ENCODE results near the gene ADAM19.

The ADAM19 gene

GRCh38 chr5:157524887-157525286 is 50.7 kb downstream of the ADAM19 start:
- TF ChIP-seq CTCF (IDR thresholded peaks at IDR 0.05; ENCODE audit: borderline replicate concordance, extremely low read depth, low read length, poor library complexity, severe bottlenecking) (no peak), EZH2 (IDR thresholded peaks at IDR 0.05; ENCODE audit: borderline replicate concordance, low read depth, low read length, severe bottlenecking) (no peak)
- no peaks in the 10 kb centered on the region for H4K20me1 ChIP-seq (ENCODE audit: insufficient read depth, low read length)
- no peaks in the 10 kb centered on the region for H3K79me2 ChIP-seq (ENCODE audit: insufficient read depth, low read length)
- H3K9me3 ChIP-seq (ENCODE audit: insufficient read depth, low read length, severe bottlenecking): no peaks in the 10 kb centered on the region
- H3K9ac ChIP-seq (ENCODE audit: low read depth, low read length): no peak overlapping the region
- DNase-seq (no peak), ATAC-seq (ENCODE audit: insufficient read depth, low read depth) (no peak)
- H3K4me3 ChIP-seq (ENCODE audit: low read depth in 1 of 2, low read length in 2 of 2): no peak overlapping the region
- H3K36me3 ChIP-seq (ENCODE audit: insufficient read depth, low read length): no peaks in the 10 kb centered on the region
- no peaks in the 10 kb centered on the region for H3K27me3 ChIP-seq (ENCODE audit: insufficient read depth, low read length, poor library complexity)
- H3K4me1 ChIP-seq (ENCODE audit: insufficient read depth, low read length): no peaks in the 10 kb centered on the region
- H3K4me2 ChIP-seq (ENCODE audit: insufficient read depth, low read length): no peak overlapping the region
- no peak overlapping the region for H3K27ac ChIP-seq (ENCODE audit: low read length)
- H2AFZ ChIP-seq (ENCODE audit: low read depth, low read length): no peak overlapping the region

- Histone ChIP-seq H3K4me2 (ENCODE audit: insufficient read depth, low read length) (no peak overlapping the region), H3K9ac (ENCODE audit: low read depth, low read length) (no peak overlapping the region), H3K4me3 (ENCODE audit: low read depth in 1 of 2, low read length in 2 of 2) (no peak overlapping the region), H3K36me3 (ENCODE audit: insufficient read depth, low read length) (no peaks in the 10 kb centered on the region), H3K27me3 (ENCODE audit: insufficient read depth, low read length, poor library complexity) (no peaks in the 10 kb centered on the region), H3K4me1 (ENCODE audit: insufficient read depth, low read length) (no peaks in the 10 kb centered on the region), H3K9me3 (ENCODE audit: insufficient read depth, low read length, severe bottlenecking) (no peaks in the 10 kb centered on the region), H3K27ac (ENCODE audit: low read length) (no peak overlapping the region), H2AFZ (ENCODE audit: low read depth, low read length) (no peak overlapping the region), H3K79me2 (ENCODE audit: insufficient read depth, low read length) (no peaks in the 10 kb centered on the region), H4K20me1 (ENCODE audit: insufficient read depth, low read length) (no peaks in the 10 kb centered on the region)
- DNase-seq (no peak), ATAC-seq (ENCODE audit: insufficient read depth, low read depth) (no peak)
- TF ChIP-seq EZH2 (IDR thresholded peaks at IDR 0.05; ENCODE audit: borderline replicate concordance, low read depth, low read length, severe bottlenecking) (no peak), CTCF (IDR thresholded peaks at IDR 0.05; ENCODE audit: borderline replicate concordance, extremely low read depth, low read length, poor library complexity, severe bottlenecking) (no peak)
These were observed 51.6 kb downstream of the ADAM19 start for GRCh38 chr5:157523976-157524375.

- H3K4me3 ChIP-seq (ENCODE audit: low read depth in 1 of 2, low read length in 2 of 2): no peak overlapping the region
- no peaks in the 10 kb centered on the region for H4K20me1 ChIP-seq (ENCODE audit: insufficient read depth, low read length)
- H2AFZ ChIP-seq (ENCODE audit: low read depth, low read length): no peak overlapping the region
- no peaks in the 10 kb centered on the region for H3K4me1 ChIP-seq (ENCODE audit: insufficient read depth, low read length)
- no peak overlapping the region for H3K9ac ChIP-seq (ENCODE audit: low read depth, low read length)
- no peak for ATAC-seq (ENCODE audit: insufficient read depth, low read depth)
- H3K27ac ChIP-seq (ENCODE audit: low read length): no peak overlapping the region
- H3K79me2 ChIP-seq (ENCODE audit: insufficient read depth, low read length): no peaks in the 10 kb centered on the region
- no peaks in the 10 kb centered on the region for H3K9me3 ChIP-seq (ENCODE audit: insufficient read depth, low read length, severe bottlenecking)
- no peaks in the 10 kb centered on the region for H3K27me3 ChIP-seq (ENCODE audit: insufficient read depth, low read length, poor library complexity)
- no peak for TF ChIP-seq EZH2 (IDR thresholded peaks at IDR 0.05; ENCODE audit: borderline replicate concordance, low read depth, low read length, severe bottlenecking)
- no peak for TF ChIP-seq CTCF (IDR thresholded peaks at IDR 0.05; ENCODE audit: borderline replicate concordance, extremely low read depth, low read length, poor library complexity, severe bottlenecking)
- H3K4me2 ChIP-seq (ENCODE audit: insufficient read depth, low read length): no peak overlapping the region
- no peak for DNase-seq
- no peaks in the 10 kb centered on the region; the same call in 1 of the 2 replicates for H3K36me3 ChIP-seq (ENCODE audit: insufficient read depth, low read length)
These were observed 53.9 kb downstream of the ADAM19 start for GRCh38 chr5:157521704-157522029.

Measured in DND-41 (cell line).